Nephron progenitor cell (in vitro differentiated cells): Measurements from ENCODE around the gene COL18A1.
"Not testable (repeated sequence)": the region's sequence is repeated elsewhere in the genome, so short reads cannot be mapped to it uniquely, and the experiment has no call there.

Source experiments
- DNase-seq: peaks from one replicate; pipeline ENCODE4 v3.0.0; 2021
- H3K27ac Mint-ChIP-seq: 2 replicates; pipeline ENCODE4 v1.8.0; 2021; ENCODE audit warnings: mild to moderate bottlenecking, moderate library complexity, mixed read lengths
- H3K27me3 Mint-ChIP-seq: 2 replicates; pipeline ENCODE4 v1.8.0; 2021; ENCODE audit warnings: mild to moderate bottlenecking, low read depth, mixed read lengths; ENCODE audit not compliant: poor library complexity
- H3K36me3 Mint-ChIP-seq: 2 replicates; pipeline ENCODE4 v1.8.0; 2021; ENCODE audit warnings: low read depth, mixed read lengths
- H3K4me1 Mint-ChIP-seq: 2 replicates; pipeline ENCODE4 v1.8.0; 2021; ENCODE audit warnings: mixed read lengths
- H3K4me3 Mint-ChIP-seq: 2 replicates; pipeline ENCODE4 v1.8.0; 2021; ENCODE audit warnings: mild to moderate bottlenecking, moderate library complexity, mixed read lengths
- H3K9me3 Mint-ChIP-seq: 2 replicates; pipeline ENCODE4 v1.8.0; 2021; ENCODE audit warnings: mild to moderate bottlenecking, moderate library complexity, mixed read lengths
- TF ChIP-seq, protein P1 (sequence below): fragments of 200-600 bp; sonication (generic); IDR thresholded peaks from 2 replicates; pipeline ENCODE4 v1.5.0; 2021; ENCODE audit warnings: antibody characterized with exemption

COL18A1 gene

DNA sequence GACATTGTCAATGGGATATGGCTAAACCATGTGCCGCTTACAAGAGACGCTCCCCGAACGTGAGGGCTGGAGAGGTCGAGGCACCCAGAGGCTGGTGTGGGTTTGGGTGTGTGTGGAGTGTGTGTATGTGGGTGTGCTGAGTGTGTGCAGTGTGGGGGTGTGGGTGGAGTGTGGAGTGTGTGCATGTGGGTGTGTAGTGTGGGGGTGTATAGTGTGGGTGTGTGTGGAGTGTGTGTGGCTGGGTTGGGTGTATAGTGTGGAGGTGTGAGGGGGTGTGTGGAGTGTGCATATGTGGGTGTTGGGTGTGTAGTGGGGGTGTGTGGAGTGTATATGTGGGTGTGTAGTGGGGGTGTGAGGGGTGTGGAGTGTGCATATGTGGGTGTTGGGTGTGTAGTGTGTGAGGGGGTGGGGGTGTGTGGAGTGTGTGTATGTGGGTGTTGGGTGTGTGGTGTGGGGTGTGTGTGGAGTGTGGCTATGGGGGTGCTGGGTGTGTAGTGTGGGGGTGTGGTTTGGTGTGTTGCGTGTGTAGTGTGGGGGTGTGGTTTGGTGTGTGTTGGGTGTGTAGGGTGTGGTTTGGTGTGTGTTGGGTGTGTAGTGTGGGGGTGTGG is 95.1 kb downstream of the COL18A1 start:
- H3K27me3 Mint-ChIP-seq: no peaks in the 10 kb centered on the region

DNA sequence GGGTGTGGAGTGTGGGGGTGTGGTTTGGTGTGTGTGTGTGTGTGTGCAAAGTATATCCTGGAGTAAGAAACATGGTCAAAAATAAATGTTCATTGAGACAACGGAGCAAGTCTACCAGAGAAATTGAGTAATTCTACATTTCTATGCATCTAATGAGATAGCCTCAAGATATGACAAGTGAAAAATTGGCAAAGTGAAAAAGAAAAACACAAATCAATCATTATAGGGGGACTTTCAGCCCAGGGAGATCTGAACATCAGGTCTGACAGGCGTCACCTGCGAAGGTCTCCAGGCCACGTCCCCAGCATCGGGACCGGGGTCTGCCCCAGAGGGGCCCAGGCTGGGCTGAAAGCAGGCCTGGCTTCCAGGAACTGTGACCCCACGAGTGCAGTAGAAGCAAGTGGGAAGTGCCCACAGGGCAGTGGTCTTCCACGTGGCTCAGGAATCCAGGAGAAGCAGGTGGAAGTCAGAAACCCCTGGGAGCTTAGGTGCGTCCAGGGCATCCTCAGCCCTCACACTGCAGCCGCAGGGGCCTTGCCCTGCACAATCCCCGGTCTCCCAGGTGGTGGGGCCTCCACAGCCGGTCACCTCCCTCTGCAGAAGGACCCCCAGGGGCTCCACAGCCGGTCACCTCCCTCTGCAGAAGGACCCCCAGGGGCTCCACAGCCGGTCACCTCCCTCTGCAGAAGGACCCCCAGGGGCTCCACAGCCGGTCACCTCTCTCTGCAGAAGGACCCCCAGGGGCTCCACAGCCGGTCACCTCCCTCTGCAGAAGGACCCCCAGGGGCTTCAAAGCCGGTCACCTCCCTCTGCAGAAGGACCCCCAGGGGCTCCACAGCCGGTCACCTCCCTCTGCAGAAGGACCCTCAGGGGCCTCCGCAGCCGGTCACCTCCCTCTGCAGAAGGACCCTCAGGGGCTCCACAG is 96.4 kb downstream of the COL18A1 start:
- peaks cover 23% of the 10 kb centered on the region for H3K36me3 Mint-ChIP-seq
- H3K4me1 Mint-ChIP-seq, H3K4me3 Mint-ChIP-seq, DNase-seq, H3K9me3 Mint-ChIP-seq, H3K27me3 Mint-ChIP-seq, H3K27ac Mint-ChIP-seq: not testable (repeated sequence)

More for the DNA sequence above, 95.1 kb downstream of the COL18A1 start:
- H3K36me3 Mint-ChIP-seq: peaks cover 23% of the 10 kb centered on the region
- DNase-seq: no peak
- TF ChIP-seq, protein P1, sequence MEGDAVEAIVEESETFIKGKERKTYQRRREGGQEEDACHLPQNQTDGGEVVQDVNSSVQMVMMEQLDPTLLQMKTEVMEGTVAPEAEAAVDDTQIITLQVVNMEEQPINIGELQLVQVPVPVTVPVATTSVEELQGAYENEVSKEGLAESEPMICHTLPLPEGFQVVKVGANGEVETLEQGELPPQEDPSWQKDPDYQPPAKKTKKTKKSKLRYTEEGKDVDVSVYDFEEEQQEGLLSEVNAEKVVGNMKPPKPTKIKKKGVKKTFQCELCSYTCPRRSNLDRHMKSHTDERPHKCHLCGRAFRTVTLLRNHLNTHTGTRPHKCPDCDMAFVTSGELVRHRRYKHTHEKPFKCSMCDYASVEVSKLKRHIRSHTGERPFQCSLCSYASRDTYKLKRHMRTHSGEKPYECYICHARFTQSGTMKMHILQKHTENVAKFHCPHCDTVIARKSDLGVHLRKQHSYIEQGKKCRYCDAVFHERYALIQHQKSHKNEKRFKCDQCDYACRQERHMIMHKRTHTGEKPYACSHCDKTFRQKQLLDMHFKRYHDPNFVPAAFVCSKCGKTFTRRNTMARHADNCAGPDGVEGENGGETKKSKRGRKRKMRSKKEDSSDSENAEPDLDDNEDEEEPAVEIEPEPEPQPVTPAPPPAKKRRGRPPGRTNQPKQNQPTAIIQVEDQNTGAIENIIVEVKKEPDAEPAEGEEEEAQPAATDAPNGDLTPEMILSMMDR: no peak
- no peaks in the 10 kb centered on the region for H3K9me3 Mint-ChIP-seq
- no peaks in the 10 kb centered on the region for H3K4me1 Mint-ChIP-seq
- H3K27ac Mint-ChIP-seq: no peak overlapping the region
- no peak overlapping the region for H3K4me3 Mint-ChIP-seq

DNA sequence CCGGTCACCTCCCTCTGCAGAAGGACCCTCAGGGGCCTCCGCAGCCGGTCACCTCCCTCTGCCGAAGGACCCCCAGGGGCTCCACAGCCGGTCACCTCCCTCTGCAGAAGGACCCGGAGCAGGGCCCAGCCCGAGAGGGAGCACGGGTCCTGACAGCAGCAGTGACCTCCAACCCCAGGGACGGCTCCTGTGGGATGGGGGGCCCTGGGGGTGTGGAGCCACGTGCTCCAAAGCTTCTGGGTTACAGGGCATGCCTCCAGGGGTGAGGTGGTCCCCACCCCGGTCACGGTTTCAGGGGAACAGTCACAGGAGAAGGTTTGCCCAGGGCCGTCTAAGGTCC is 97.0 kb downstream of the COL18A1 start:
- H3K4me1 Mint-ChIP-seq: no peaks in the 10 kb centered on the region
- H3K4me3 Mint-ChIP-seq: no peak overlapping the region

DNA sequence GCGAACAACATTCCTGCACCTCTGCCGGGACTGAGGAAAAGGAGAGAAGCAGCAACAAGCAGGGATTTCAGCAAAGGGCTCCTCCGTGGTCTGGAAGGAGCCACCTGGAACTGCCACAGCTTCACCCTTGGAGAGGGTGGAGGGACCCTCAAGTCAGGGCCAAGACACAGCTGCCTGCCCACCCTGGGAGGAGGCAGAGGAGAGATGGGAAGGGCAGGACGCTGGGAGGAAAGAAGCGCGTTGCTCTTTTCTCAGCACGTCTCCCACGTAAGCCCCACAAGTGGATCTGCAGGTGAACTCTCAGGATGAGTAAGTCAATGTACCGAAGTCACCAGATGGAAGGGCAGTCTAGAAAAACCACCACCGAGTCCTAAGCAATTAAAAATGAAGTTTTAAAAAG is 97.6 kb downstream of the COL18A1 start:
- TF ChIP-seq, protein P1: no peak
- Mint-ChIP-seq H3K4me3 (no peak overlapping the region), H3K27me3 (no peaks in the 10 kb centered on the region), H3K36me3 (peaks cover 23% of the 10 kb centered on the region), H3K27ac (peak overlapping the region; percentile 51), H3K4me1 (no peaks in the 10 kb centered on the region), H3K9me3 (no peaks in the 10 kb centered on the region)
- DNase-seq: no peak

More for the DNA sequence above, 97.0 kb downstream of the COL18A1 start:
- Mint-ChIP-seq H3K36me3 (peaks cover 23% of the 10 kb centered on the region), H3K27ac (no peak overlapping the region), H3K9me3 (no peaks in the 10 kb centered on the region), H3K27me3 (no peaks in the 10 kb centered on the region)
- DNase-seq: no peak
- TF ChIP-seq, protein P1: no peak

DNA sequence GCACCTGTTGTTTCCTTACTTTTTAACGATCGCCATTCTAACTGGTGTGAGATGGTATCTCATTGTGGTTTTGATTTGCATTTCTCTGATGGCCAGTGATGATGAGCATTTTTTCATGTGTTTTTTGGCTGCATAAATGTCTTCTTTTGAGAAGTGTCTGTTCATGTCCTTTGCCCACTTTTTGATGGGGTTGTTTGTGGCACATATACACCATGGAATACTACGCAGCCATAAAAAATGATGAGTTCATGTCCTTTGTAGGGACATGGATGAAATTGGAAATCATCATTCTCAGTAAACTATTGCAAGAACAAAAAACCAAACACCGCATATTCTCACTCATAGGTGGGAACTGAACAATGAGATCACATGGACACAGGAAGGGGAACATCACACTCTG is 98.3 kb downstream of the COL18A1 start:
- not testable (repeated sequence) for H3K9me3 Mint-ChIP-seq, H3K27ac Mint-ChIP-seq, H3K4me3 Mint-ChIP-seq, H3K4me1 Mint-ChIP-seq, H3K27me3 Mint-ChIP-seq, DNase-seq
- H3K36me3 Mint-ChIP-seq: peaks cover 23% of the 10 kb centered on the region

DNA sequence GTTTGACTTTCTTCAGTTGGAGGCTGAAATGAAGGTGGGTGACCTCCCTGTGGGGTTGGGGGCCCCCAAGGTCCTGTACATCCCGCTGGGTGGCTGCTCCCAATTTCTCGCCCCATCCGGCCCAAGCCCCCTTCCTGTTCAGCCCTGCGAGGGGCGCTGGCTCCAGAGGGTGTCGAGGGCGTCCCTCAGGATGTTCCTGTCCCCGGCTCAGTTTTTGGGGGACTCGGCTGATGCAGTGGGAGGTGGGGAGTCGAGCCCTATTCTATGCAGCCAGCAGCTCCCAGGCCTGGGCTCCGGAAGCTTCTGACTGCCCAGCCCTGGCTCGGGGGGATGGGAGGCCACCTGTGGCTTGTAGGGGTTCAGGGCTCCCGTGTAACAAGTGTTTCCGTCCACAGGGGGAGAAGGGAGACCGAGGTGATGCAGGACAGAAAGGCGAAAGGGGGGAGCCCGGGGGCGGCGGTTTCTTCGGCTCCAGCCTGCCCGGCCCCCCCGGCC is 99.1 kb downstream of the COL18A1 start:
- no peaks in the 10 kb centered on the region for H3K27me3 Mint-ChIP-seq
- H3K9me3 Mint-ChIP-seq: no peaks in the 10 kb centered on the region
- no peak overlapping the region for H3K27ac Mint-ChIP-seq
- H3K36me3 Mint-ChIP-seq: peaks cover 16% of the 10 kb centered on the region
- TF ChIP-seq, protein P1: no peak
- H3K4me1 Mint-ChIP-seq: peaks cover 6% of the 10 kb centered on the region
- DNase-seq: no peak
- no peak overlapping the region for H3K4me3 Mint-ChIP-seq
